HUES6 (cell line): ENCODE results near the gene TMEM164.

ENCODE experiments used
- H3K27ac ChIP-seq: 2 replicates; pipeline ENCODE4 v1.7.0; 2013; ENCODE audit warnings: low read depth, mild to moderate bottlenecking, low read length, inconsistent platforms
- H3K27me3 ChIP-seq: 2 replicates; pipeline ENCODE4 v1.6.1; 2013; ENCODE audit warnings: low read length; ENCODE audit not compliant: control insufficient read depth, insufficient read depth
- H3K36me3 ChIP-seq: 2 replicates; pipeline ENCODE4 v1.6.1; 2013; ENCODE audit warnings: low read length; ENCODE audit not compliant: control insufficient read depth, insufficient read depth
- H3K4me1 ChIP-seq: 2 replicates; pipeline ENCODE4 v1.6.1; 2013; ENCODE audit warnings: low read length; ENCODE audit not compliant: control insufficient read depth, insufficient read depth
- H3K4me3 ChIP-seq: 2 replicates; pipeline ENCODE4 v1.5.1; 2013; ENCODE audit warnings: low read depth, low read length
- H3K9ac ChIP-seq: one replicate; pipeline ENCODE4 v1.6.1; 2013; ENCODE audit warnings: mild to moderate bottlenecking, low read length
- H3K9me3 ChIP-seq: 2 replicates; pipeline ENCODE4 v1.6.1; 2013; ENCODE audit warnings: low read depth, low read length; ENCODE audit not compliant: control insufficient read depth, insufficient read depth

TMEM164 gene

GRCh38 chrX:110108381-110108821, 105.5 kb downstream of the TMEM164 start:
- no peak overlapping the region for H3K4me3 ChIP-seq

GRCh38 chrX:110114260-110114776, 111.4 kb downstream of the TMEM164 start:
- H3K36me3 ChIP-seq: no peaks in the 10 kb centered on the region
- no peak overlapping the region for H3K4me3 ChIP-seq
- H3K27me3 ChIP-seq: peaks cover 4% of the 10 kb centered on the region; the same call in 1 of the 2 replicates
- H3K4me1 ChIP-seq: no peaks in the 10 kb centered on the region
- H3K9me3 ChIP-seq: no peaks in the 10 kb centered on the region
- no peak overlapping the region for H3K27ac ChIP-seq
- no peak overlapping the region for H3K9ac ChIP-seq

More at GRCh38 chrX:110108381-110108821, 105.5 kb downstream of the TMEM164 start:
- peaks cover 28% of the 10 kb centered on the region for H3K27me3 ChIP-seq
- no peak overlapping the region for H3K27ac ChIP-seq
- no peaks in the 10 kb centered on the region for H3K9me3 ChIP-seq
- no peak overlapping the region for H3K9ac ChIP-seq
- no peaks in the 10 kb centered on the region for H3K36me3 ChIP-seq
- peaks cover 10% of the 10 kb centered on the region; the same call in 1 of the 2 replicates for H3K4me1 ChIP-seq

- H3K36me3 ChIP-seq: no peaks in the 10 kb centered on the region
- peaks cover 4% of the 10 kb centered on the region; the same call in 1 of the 2 replicates for H3K27me3 ChIP-seq
- H3K9ac ChIP-seq: no peak overlapping the region
- H3K27ac ChIP-seq: no peak overlapping the region
- H3K4me3 ChIP-seq: no peak overlapping the region
- no peaks in the 10 kb centered on the region for H3K4me1 ChIP-seq
- no peaks in the 10 kb centered on the region for H3K9me3 ChIP-seq
Measured at GRCh38 chrX:110116066-110116980, 113.4 kb downstream of the TMEM164 start.

GRCh38 chrX:110118530-110118929, 115.6 kb downstream of the TMEM164 start:
- no peak overlapping the region for H3K4me3 ChIP-seq
- no peak overlapping the region for H3K9ac ChIP-seq
- H3K36me3 ChIP-seq: no peaks in the 10 kb centered on the region
- H3K4me1 ChIP-seq: no peaks in the 10 kb centered on the region
- no peaks in the 10 kb centered on the region for H3K9me3 ChIP-seq
- no peaks in the 10 kb centered on the region; the same call in 1 of the 2 replicates for H3K27me3 ChIP-seq
- H3K27ac ChIP-seq: no peak overlapping the region

GRCh38 chrX:110119480-110119879, 116.6 kb downstream of the TMEM164 start:
- H3K36me3 ChIP-seq: no peaks in the 10 kb centered on the region
- H3K4me1 ChIP-seq: no peaks in the 10 kb centered on the region
- no peaks in the 10 kb centered on the region; the same call in 1 of the 2 replicates for H3K27me3 ChIP-seq
- H3K9me3 ChIP-seq: no peaks in the 10 kb centered on the region
- no peak overlapping the region for H3K9ac ChIP-seq
- H3K4me3 ChIP-seq: no peak overlapping the region
- H3K27ac ChIP-seq: no peak overlapping the region

- Histone ChIP-seq H3K9me3 (no peaks in the 10 kb centered on the region), H3K36me3 (no peaks in the 10 kb centered on the region), H3K4me3 (no peak overlapping the region), H3K4me1 (peaks cover 3% of the 10 kb centered on the region; the same call in 1 of the 2 replicates), H3K9ac (no peak overlapping the region), H3K27me3 (no peaks in the 10 kb centered on the region; the same call in 1 of the 2 replicates), H3K27ac (no peak overlapping the region)
Measured at GRCh38 chrX:110120025-110120424, 117.1 kb downstream of the TMEM164 start.

- H3K27me3 ChIP-seq: peaks cover 6% of the 10 kb centered on the region; the same call in 1 of the 2 replicates
- H3K36me3 ChIP-seq: no peaks in the 10 kb centered on the region
- H3K9ac ChIP-seq: no peak overlapping the region
- no peaks in the 10 kb centered on the region for H3K9me3 ChIP-seq
- no peak overlapping the region for H3K27ac ChIP-seq
- peaks cover 8% of the 10 kb centered on the region; the same call in 1 of the 2 replicates for H3K4me1 ChIP-seq
- H3K4me3 ChIP-seq: no peak overlapping the region
Measured at GRCh38 chrX:110123331-110123782, 120.4 kb downstream of the TMEM164 start.

- Histone ChIP-seq H3K27ac (no peak overlapping the region), H3K27me3 (peaks cover 6% of the 10 kb centered on the region; the same call in 1 of the 2 replicates), H3K36me3 (no peaks in the 10 kb centered on the region), H3K4me3 (no peak overlapping the region), H3K4me1 (peaks cover 8% of the 10 kb centered on the region; the same call in 1 of the 2 replicates), H3K9me3 (no peaks in the 10 kb centered on the region), H3K9ac (no peak overlapping the region)
Measured at GRCh38 chrX:110125446-110126162, 122.7 kb downstream of the TMEM164 start.

GRCh38 chrX:110131031-110131430, 128.1 kb downstream of the TMEM164 start:
- Histone ChIP-seq H3K27me3 (peaks cover 2% of the 10 kb centered on the region; the same call in 1 of the 2 replicates), H3K9ac (no peak overlapping the region), H3K9me3 (no peaks in the 10 kb centered on the region), H3K36me3 (no peaks in the 10 kb centered on the region), H3K27ac (no peak overlapping the region), H3K4me1 (no peaks in the 10 kb centered on the region), H3K4me3 (no peak overlapping the region)

GRCh38 chrX:110132450-110133114, 129.7 kb downstream of the TMEM164 start:
- Histone ChIP-seq H3K9ac (no peak overlapping the region), H3K4me1 (no peaks in the 10 kb centered on the region), H3K4me3 (no peak overlapping the region), H3K27me3 (no peaks in the 10 kb centered on the region; the same call in 1 of the 2 replicates), H3K9me3 (no peaks in the 10 kb centered on the region), H3K27ac (no peak overlapping the region), H3K36me3 (no peaks in the 10 kb centered on the region)
